GM18505 (cell line): ENCODE data around the gene TMA7.

Experiments used
- ATAC-seq: cut with Tn5 transposase; IDR thresholded peaks from one replicate; pipeline ENCODE4 v1.9.1; 2021; ENCODE audit not compliant: unreplicated experiment
- POLR2A ChIP-seq: IDR thresholded peaks from 4 replicates; pipeline ENCODE4 v1.6.1; 2011; ENCODE audit warnings: borderline replicate concordance; ENCODE audit not compliant: insufficient read depth, insufficient read length; ENCODE audit errors: extremely low read depth

TMA7 gene

DNA sequence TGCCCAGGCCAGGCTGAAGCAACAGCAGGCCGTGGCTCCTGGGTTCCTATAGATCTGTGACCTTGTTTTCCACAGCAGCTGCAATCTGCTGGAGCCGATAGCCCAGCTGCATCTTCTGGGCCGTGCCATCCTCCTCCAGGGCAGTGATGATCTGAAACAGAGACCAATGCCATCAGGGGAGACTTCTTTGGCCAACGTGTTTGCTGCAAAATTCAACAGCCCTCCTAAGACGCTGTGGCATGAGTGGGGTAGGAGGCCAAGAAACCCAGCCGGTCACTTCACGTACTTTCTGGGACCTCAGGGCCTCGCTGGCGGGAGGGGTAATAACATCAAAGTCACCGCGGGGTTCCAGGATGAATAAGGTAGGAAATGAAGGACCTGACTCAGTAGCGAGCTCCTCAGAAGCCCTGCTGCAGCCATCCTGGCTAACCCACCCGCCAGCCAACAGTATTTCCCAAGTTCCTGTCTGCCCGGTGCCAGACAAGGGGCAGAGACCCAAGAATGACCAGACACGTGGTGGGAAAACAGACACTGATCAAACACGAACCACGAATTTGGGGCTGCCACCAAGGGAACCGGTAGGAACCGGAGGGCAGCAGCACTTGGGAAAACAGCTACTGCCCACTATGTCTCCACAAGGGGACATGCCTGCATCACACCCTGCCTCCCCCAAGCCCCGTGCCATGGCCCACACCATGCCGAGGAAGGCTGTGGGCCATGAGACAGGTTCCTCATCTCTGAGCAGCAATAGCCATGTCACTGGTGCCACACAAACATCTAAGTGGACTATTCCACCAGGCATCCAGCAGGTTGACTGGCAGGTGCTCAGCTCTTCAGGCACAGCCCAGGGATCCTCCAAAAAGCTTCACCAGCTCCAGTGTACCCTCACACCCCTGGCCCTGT lies 35.4 kb upstream of the TMA7 start:
- no peak for TF ChIP-seq POLR2A
- no peak for ATAC-seq

DNA sequence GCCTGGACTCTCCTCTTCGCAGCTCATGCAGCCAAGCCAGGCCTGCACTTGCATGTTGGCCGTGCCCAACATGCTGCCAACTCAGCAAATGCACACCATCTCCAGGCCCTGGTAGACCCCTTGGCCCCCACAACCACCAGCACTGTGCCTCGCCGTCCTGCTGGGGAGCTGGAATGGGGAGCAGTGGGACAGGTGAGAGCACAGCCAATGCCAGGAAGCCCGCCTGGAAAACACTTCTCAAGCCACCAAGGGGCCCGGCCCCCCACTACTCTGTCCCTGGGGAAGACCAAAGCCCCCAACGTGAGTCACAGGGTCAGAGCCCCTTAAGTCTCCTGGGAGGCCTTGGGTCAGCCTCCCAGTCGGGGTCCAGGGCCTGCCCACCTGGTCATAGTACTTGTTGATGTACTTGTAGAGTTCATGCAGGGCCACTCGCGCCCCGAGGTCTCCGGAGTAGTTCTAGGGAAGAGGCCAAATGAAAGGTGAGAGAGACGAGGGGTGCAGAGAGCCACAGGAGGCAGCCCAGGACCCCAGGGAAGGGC lies 34.6 kb upstream of the TMA7 start:
- TF ChIP-seq POLR2A, result no peak
- ATAC-seq, result no peak

DNA sequence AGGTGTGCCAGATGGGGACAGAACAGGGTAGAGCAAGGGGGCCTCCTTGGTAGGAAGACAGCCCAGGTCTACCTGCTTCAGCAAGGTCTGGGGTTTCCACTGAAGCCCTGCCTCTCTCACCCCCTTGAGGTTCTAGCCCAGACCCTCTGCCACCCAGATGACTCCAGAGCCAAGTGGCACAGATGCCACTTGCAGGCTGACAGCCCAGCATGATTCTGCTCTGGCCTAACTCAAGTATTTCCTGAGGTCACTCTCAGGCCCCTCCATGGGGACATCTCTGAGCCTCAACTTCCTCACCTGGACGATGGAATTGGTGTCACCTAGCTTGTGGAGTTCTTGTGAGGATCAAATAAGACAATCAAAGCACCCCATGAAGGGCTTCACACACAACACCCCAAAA lies 34.1 kb upstream of the TMA7 start:
- no peak for ATAC-seq
- TF ChIP-seq POLR2A, result no peak

DNA sequence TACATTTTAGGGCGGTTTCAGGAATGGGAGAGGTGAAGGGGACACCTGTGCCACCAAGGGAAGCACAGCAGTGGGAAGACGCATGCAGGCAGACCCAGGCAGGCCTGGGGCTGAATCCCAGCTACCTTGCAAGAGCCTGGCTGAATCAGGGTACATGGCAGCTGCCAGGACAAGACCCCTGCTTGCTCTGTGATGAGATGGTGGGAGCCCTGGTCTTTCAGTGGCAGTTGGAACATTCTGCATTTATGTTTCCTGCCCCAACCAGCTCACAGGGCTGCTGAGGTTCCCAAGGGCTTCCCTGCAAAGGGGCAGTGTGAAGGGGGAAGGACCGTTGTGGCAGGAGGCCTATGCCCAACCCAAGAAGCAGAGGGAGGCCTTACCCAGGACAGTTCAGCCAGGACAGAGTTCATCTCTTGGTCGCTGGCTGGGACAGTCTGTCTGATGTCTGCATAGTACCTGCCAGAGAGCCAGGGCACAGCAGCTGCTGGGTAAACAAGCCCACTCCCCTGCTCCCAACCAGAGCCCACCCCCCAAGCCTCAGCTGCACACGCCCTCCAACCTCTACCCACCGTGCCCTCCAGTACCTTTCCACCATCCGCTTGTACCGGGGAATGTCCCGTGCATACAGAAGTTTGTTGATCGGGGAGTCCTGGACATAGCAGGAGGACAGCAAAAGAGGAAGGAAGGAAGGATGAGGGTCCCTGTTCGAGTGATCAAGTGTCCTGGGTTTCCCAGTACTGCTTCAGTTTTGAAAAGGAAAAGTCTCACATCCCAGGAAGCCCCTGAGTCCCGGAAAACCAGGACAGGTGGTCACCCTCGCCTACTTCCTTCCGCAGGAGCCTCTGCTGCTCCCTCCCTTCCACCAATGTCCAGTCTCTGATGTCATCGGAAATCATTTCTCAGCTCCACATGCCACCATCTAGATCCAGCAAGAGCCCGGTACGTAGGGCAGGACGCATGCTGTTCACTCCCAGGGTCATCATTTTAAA lies 33.3 kb upstream of the TMA7 start:
- no peak for TF ChIP-seq POLR2A
- ATAC-seq, result no peak

DNA sequence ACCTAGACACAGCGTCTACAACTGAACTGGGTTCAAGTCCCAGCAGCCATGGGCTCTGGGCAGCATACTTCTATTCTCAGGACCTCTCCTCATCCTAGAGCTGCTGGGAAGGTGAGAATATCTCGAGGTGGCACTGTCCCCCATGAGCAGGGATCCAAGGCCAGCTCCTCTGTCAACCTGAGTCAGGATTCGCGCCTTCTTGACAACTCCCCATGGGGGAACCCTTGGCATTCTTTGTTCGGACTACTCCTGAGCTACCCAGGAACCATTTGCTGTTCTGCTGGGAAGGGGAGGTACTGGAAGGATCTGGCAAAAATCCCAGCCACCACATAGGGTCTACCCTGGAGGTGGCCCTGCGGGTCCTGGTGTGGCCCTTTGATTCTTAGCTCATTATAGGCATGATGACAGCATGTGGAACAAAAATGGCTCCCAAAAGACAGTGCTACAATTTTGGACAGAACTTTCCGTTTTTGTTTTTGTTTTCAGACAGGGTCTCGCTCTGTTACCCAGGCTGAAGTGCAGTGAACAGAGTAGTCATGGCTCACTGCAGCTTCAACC lies 32.4 kb upstream of the TMA7 start:
- no peak for ATAC-seq
- TF ChIP-seq POLR2A, result no peak

DNA sequence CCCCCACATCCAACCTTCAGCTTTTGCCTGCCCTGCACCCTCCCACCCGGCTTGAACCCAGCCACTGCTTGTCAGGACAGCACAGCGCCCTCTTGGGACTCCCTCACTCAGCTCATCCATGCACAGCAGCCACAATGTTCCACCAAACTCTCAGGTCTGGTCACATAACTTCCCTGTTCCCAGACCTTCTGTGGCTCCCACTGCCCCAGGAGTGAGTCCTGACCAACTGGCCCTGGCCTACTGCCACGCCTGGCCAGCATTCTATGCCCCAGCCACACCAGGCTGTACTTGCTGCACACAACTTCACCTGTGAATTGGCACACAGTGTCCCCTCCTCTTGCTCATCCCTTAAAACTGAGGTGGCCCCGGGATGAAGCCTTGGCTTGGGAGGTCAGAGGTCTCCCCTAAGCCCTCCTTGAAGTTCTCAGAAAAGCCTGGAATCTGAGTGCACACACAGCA lies 31.2 kb upstream of the TMA7 start:
- no peak for TF ChIP-seq POLR2A
- no peak for ATAC-seq

DNA sequence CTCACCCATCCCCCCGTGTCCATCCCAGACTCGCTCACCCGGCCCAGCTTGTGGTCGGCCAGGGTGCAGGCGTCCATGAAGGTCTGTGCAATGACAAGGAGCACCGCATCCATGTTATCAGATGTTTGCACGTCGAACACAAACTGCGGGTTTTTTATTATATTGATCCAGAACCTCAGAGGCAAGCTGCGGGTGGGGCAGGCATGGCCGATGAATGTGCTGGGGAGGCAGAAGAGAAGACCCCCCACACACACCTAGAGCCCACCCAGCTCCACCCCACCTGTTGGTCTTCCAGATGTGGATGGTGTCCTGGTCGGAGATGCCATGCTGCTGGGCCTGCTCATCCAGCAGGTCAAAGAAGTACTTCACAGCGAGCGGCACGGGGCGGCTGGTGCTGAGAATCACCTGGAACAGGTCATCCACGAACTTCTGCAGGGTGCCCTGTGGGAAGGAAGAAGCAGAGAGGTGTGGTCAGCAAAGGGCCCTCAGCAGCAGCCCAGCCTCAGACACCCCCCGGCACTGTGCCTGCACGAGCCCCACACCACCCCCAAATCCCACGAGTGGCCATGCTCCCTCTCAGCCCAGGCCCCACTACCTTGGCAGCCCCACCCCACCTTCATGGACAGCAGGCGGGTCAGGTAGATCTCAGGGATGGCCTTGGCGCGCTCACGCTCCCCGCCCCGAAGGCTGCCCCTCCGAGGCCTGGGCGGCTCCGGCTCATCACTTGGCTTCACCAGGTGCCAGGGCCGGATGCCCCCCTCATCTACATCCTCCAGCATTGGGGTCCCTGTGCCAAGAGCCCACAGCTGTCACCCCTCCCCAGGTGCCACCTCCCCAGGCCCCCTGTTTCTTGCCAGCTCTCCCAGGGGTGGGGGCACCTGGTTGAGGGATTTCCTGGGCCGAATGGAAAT lies 30.5 kb upstream of the TMA7 start:
- ATAC-seq, result no peak

DNA sequence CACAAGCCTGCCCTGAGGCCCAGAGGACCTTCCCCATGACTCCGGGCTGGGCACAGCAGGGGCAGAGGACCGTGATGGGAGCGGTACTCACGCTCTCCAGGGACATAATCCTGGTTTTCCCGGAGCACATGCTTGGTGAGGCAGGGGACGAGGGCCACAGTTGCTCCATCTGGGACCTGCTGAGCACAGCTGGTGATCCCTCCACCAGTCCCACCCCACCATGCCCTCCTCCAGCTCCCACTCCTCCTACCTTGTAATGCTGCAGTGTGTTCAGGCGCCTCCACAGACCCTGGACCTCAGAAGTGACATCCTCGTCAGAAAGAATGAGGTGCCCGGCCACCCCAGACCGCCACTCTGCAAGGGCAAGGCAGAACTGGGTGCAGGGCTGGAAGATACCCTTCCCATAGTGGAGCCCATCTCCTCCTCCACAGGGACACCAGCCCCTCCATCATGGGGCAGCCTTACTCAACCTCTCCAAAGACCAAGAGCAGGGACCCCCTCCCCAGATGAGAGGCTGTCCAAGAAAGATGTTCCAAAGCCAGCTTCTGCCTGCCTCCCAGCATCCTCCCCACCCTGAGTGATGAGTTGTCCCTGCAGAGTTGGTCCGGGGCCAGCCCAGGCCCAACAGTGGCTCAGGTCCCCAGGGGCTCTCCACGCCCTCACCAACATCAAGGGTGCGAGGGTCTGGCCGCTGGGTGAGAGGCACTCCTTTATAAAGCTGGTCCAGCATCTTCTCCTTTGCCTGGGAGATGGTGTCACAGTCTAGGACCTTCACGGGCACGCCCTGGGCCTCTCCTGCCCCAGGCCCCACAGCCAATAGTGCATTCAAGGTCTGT lies 29.6 kb upstream of the TMA7 start:
- ATAC-seq, result no peak
- TF ChIP-seq POLR2A, result no peak

More for the DNA sequence above, 30.5 kb upstream of the TMA7 start:
- TF ChIP-seq POLR2A, result no peak

DNA sequence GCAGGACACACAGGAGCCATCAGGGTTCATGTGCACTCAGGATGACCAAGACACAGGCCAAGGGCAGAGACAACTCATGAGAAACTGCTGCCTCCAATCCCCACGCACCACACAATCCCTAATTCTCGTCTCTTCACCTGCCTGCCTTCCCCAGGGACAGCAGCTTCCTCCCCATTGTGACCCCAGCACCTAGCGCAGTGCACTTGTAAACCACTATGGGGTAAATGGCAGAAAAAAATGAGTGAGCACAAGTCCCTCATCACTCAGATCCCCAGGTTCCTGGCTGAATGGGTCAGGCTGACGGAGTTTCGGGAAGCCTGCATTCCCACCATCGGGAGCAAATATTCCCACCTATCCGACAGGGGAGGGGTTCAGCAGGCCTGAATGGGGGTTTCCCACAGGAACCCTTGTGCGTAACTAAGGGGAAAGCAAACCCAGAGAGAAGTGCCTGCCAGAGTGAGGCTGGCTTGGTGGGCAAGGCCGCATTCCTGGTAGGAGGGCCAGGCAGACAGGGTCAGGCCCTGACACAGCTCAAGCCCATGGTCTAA lies 28.9 kb upstream of the TMA7 start:
- ATAC-seq, result no peak
- TF ChIP-seq POLR2A, result no peak

DNA sequence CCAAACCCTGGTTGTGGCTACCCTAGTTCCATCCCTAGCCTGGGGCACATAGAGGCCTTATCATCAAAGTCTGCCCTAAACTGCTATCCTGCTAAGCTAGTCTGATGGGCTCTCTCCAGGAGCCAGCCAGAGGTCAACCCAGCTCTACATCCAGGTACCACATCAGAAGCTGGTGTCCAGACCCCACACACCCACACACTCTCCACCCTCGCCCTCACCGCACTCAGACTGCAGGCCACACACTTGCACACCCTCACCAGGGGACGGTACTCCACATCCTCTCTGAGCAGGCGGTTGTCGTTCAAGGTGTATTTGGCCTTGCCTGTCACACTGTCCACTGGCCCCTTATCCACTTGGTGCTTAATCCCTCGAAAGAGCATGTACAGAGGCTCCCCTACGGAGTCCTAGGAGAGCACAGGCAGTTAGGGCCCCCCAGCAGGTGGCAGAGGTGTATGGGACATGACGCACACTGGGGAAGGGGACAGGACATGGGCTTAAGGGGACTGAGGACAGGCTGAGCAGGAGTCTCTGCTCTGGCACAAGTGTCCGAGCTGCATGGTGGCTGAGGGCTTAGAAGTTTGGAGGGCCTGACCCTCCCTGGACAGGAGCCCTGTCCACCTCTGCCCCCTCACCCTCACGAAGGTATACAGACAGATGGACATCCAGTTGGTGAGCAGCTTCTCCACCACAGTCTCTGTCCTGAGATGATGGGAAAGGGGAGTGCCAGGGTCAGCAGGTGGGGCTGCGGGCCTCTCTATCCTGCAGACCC lies 28.3 kb upstream of the TMA7 start:
- TF ChIP-seq POLR2A, result no peak

More for the DNA sequence above, 28.3 kb upstream of the TMA7 start:
- ATAC-seq, result no peak
